K562 (cell line): Measurements from ENCODE around the gene HOMEZ.

Experiments used
- EZH2 ChIP-seq: IDR thresholded peaks from 2 replicates; pipeline ENCODE4 v1.6.1; 2012; ENCODE audit warnings: low read depth, mild to moderate bottlenecking, inconsistent platforms, low read length, borderline replicate concordance
- GATA2 ChIP-seq: sonication (generic); formaldehyde crosslinking; IDR thresholded peaks from 2 replicates; pipeline ENCODE4 v1.4.0; 2020; ENCODE audit warnings: mild to moderate bottlenecking, missing genetic modification reagents
- NR2C1 ChIP-seq, 2 experiments: fragments of 450-650 bp; IDR thresholded peaks; 2 replicates each; pipeline ENCODE4 v1.6.1; 2017; ENCODE audit warnings: mild to moderate bottlenecking in 2 of 2, antibody characterized with exemption in 1 of 2, inconsistent platforms in 1 of 2, missing compliant biosample characterization in 1 of 2, missing genetic modification characterization in 1 of 2
- SMAD2 ChIP-seq: fragments of 150-350 bp; IDR thresholded peaks from 2 replicates; pipeline ENCODE4 v1.6.1; 2014; ENCODE audit warnings: low read depth, mild to moderate bottlenecking, low read length
- TF ChIP-seq, protein P1 (sequence below), 3 experiments: IDR thresholded peaks in 2 of 3; conservative IDR thresholded peaks in 1 of 3; 2 replicates each; pipeline ENCODE4 v1.5.1; 2011 to 2012; ENCODE audit warnings: low read length in 3 of 3, mild to moderate bottlenecking in 3 of 3, control low read depth in 2 of 3, improper control_type of control experiment in 1 of 3, inconsistent platforms in 1 of 3, low read depth in 1 of 3, mixed read lengths in 1 of 3, moderate library complexity in 1 of 3; ENCODE audit not compliant: insufficient read depth in 2 of 3

DNA sequence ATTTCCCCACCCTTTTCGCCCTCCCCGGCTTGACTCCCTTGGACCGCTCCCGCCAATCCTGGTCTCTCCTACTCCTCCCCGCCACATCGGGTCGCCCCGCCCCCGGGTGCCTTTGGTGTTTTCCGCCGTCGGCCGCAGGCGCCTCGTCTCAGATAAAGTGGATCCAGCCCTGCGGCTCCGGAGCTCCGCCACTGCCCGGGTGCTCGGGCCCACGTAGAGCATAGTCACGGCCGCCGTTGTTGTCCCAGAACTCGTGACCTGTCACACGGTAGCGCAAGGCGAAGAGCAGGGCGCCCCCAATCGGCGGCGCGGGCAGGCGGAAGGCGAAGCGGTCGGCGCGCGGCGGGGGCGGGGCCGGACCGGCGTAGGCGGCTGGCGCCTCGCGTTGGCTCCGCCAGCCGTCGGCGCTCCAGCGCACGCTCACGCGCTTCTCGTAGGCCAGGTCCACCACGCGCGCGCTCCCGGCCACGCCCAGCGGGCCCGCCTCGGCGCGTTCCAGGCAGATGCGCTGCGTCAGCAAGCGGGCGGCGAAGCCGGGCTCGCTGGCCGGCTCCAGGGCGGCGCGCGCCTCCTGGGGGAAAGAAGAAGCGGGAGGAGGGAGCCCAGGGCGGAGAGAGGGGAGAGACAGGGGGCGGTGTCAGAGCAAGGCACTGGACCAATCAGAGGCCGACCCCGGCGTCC is 15.5 kb upstream of the HOMEZ start:
- TF ChIP-seq, protein P1, sequence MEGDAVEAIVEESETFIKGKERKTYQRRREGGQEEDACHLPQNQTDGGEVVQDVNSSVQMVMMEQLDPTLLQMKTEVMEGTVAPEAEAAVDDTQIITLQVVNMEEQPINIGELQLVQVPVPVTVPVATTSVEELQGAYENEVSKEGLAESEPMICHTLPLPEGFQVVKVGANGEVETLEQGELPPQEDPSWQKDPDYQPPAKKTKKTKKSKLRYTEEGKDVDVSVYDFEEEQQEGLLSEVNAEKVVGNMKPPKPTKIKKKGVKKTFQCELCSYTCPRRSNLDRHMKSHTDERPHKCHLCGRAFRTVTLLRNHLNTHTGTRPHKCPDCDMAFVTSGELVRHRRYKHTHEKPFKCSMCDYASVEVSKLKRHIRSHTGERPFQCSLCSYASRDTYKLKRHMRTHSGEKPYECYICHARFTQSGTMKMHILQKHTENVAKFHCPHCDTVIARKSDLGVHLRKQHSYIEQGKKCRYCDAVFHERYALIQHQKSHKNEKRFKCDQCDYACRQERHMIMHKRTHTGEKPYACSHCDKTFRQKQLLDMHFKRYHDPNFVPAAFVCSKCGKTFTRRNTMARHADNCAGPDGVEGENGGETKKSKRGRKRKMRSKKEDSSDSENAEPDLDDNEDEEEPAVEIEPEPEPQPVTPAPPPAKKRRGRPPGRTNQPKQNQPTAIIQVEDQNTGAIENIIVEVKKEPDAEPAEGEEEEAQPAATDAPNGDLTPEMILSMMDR (IDR thresholded peaks at IDR 0.05 in 2 of 3, conservative IDR thresholded peaks at IDR 0.05 in 1 of 3; ENCODE audit: insufficient read depth in 2 of 3, low read depth in 1 of 3, low read length in 3 of 3) = peak; percentile 65 to 76 (median 66)
- TF ChIP-seq SMAD2 (no peak), NR2C1 (IDR thresholded peaks at IDR 0.05) (no peak), NR2C1 (tag; IDR thresholded peaks at IDR 0.05) (peak; percentile 52), EZH2 (no peak), GATA2 (no peak)
